BLaER1 treated with 17β-estradiol and CSF1 and Interleukin-3, amounts not matched to agents 10 nM and 100 nM (cell line): ENCODE results near the gene S100P.

Source experiments
- H3K27ac ChIP-seq, 11 experiments: shearing (Covaris generic); formaldehyde crosslinking; 2 replicates each; pipeline ENCODE4 v1.8.1; 2022
- H3K27me3 ChIP-seq, 11 experiments: shearing (Covaris generic); formaldehyde crosslinking; 2 replicates each; pipeline ENCODE4 v1.8.1; 2022
- H3K36me3 ChIP-seq, 11 experiments: shearing (Covaris generic); formaldehyde crosslinking; 2 replicates each; pipeline ENCODE4 v1.8.1; 2022
- H3K4me1 ChIP-seq, 10 experiments: shearing (Covaris generic); formaldehyde crosslinking; 2 replicates each; pipeline ENCODE4 v1.8.1; 2022
- H3K4me2 ChIP-seq, 11 experiments: shearing (Covaris generic); formaldehyde crosslinking; 2 replicates each; pipeline ENCODE4 v1.8.1; 2022
- H3K4me3 ChIP-seq, 10 experiments: shearing (Covaris generic); formaldehyde crosslinking; 2 replicates each; pipeline ENCODE4 v1.8.1; 2022
- H3K9ac ChIP-seq, 11 experiments: shearing (Covaris generic); formaldehyde crosslinking; 2 replicates each; pipeline ENCODE4 v1.8.1; 2022
- H3K9me3 ChIP-seq, 11 experiments: shearing (Covaris generic); formaldehyde crosslinking; replicated peaks in 1 of 11; 2 replicates each; pipeline ENCODE4 v1.8.1; 2022
- H4K20me1 ChIP-seq, 11 experiments: shearing (Covaris generic); formaldehyde crosslinking; 2 replicates each; pipeline ENCODE4 v1.8.1; 2022
- Cebpa-rat ChIP-seq, 11 experiments: shearing (Covaris generic); IDR thresholded peaks; 2 replicates each; pipeline ENCODE4 v1.8.1; 2022

S100P gene

GRCh38 chr4:6688879-6689505, 4.7 kb upstream of the S100P start:
- peaks cover 51 to 65% (median 63%) of the 10 kb centered on the region in 10 experiments for H3K4me1 ChIP-seq
- no peaks in the 10 kb centered on the region for H3K36me3 ChIP-seq
- no peak for TF ChIP-seq Cebpa-rat (IDR thresholded peaks at IDR 0.05)
- H3K9me3 ChIP-seq = peaks cover 0 to 5% (median 0%) of the 10 kb centered on the region in 11 experiments; a peak in 2 of 22 replicates
- H3K27ac ChIP-seq = peak overlapping the region in 10 of 11 experiments; percentile 7 to 82 (median 68); a peak in 19 of 22 replicates
- H3K4me2 ChIP-seq = peak overlapping the region; percentile 72 to 92 (median 88)
- peak overlapping the region in 4 of 10 experiments; percentile 19 to 40 (median 22); a peak in 4 of 20 replicates for H3K4me3 ChIP-seq
- H4K20me1 ChIP-seq = peaks cover 0 to 11% (median 0%) of the 10 kb centered on the region in 11 experiments; a peak in 3 of 22 replicates
- H3K9ac ChIP-seq = peak overlapping the region in 10 of 11 experiments; percentile 6 to 72 (median 62); a peak in 18 of 22 replicates
- H3K27me3 ChIP-seq = no peaks in the 10 kb centered on the region

- H3K9ac ChIP-seq = peak overlapping the region in 10 of 11 experiments; percentile 6 to 72 (median 62); a peak in 17 of 22 replicates
- H3K36me3 ChIP-seq = no peaks in the 10 kb centered on the region
- H4K20me1 ChIP-seq = peaks cover 0 to 11% (median 0%) of the 10 kb centered on the region in 11 experiments; a peak in 3 of 22 replicates
- H3K27me3 ChIP-seq = no peaks in the 10 kb centered on the region
- peaks cover 0 to 5% (median 0%) of the 10 kb centered on the region in 11 experiments; a peak in 2 of 22 replicates for H3K9me3 ChIP-seq
- peak overlapping the region; percentile 72 to 92 (median 88) for H3K4me2 ChIP-seq
- peak overlapping the region in 10 of 11 experiments; percentile 7 to 82 (median 68); a peak in 19 of 22 replicates for H3K27ac ChIP-seq
- peak overlapping the region in 4 of 10 experiments; percentile 19 to 40 (median 22); a peak in 3 of 20 replicates for H3K4me3 ChIP-seq
- H3K4me1 ChIP-seq = peaks cover 56 to 70% (median 68%) of the 10 kb centered on the region in 10 experiments
- no peak for TF ChIP-seq Cebpa-rat (IDR thresholded peaks at IDR 0.05)
These were observed 4.1 kb upstream of the S100P start for GRCh38 chr4:6689506-6689960.

GRCh38 chr4:6692379-6692778, 1.3 kb upstream of the S100P start:
- Histone ChIP-seq H3K36me3 (no peaks in the 10 kb centered on the region), H3K9me3 (no peaks in the 10 kb centered on the region; a peak in 1 of 22 replicates), H3K27ac (peak overlapping the region in 9 of 11 experiments; percentile 67 to 83 (median 73); a peak in 16 of 22 replicates), H3K9ac (peak overlapping the region in 5 of 11 experiments; percentile 2 to 57 (median 24); a peak in 5 of 22 replicates), H3K4me2 (peak overlapping the region; percentile 73 to 89 (median 82); a peak in 16 of 22 replicates), H3K4me1 (peaks cover 85 to 98% (median 95%) of the 10 kb centered on the region in 10 experiments), H4K20me1 (peaks cover 0 to 11% (median 0%) of the 10 kb centered on the region in 11 experiments; a peak in 4 of 22 replicates), H3K4me3 (no peak overlapping the region), H3K27me3 (no peaks in the 10 kb centered on the region)
- TF ChIP-seq Cebpa-rat (IDR thresholded peaks at IDR 0.05) = no peak

GRCh38 chr4:6692806-6693205, 872 bp upstream of the S100P start:
- H4K20me1 ChIP-seq = peaks cover 0 to 11% (median 0%) of the 10 kb centered on the region in 11 experiments; a peak in 4 of 22 replicates
- no peak overlapping the region for H3K4me3 ChIP-seq
- no peaks in the 10 kb centered on the region for H3K9me3 ChIP-seq
- TF ChIP-seq Cebpa-rat (IDR thresholded peaks at IDR 0.05) = no peak
- H3K9ac ChIP-seq = peak overlapping the region in 7 of 11 experiments; percentile 2 to 57 (median 24); a peak in 8 of 22 replicates
- no peaks in the 10 kb centered on the region for H3K36me3 ChIP-seq
- H3K4me2 ChIP-seq = peak overlapping the region; percentile 73 to 89 (median 82)
- H3K4me1 ChIP-seq = peaks cover 86 to 98% (median 94%) of the 10 kb centered on the region in 10 experiments
- peak overlapping the region in 9 of 11 experiments; percentile 67 to 83 (median 73); a peak in 18 of 22 replicates for H3K27ac ChIP-seq
- no peaks in the 10 kb centered on the region for H3K27me3 ChIP-seq

GRCh38 chr4:6694177-6694901, 661 bp downstream of the S100P start:
- peaks cover 71 to 86% (median 83%) of the 10 kb centered on the region in 10 experiments for H3K4me1 ChIP-seq
- H3K4me3 ChIP-seq = peak overlapping the region in 3 of 10 experiments; percentile 19 to 52 (median 22); a peak in 3 of 20 replicates
- TF ChIP-seq Cebpa-rat (IDR thresholded peaks at IDR 0.05) = no peak
- H3K36me3 ChIP-seq = peaks cover 0 to 6% (median 0%) of the 10 kb centered on the region in 11 experiments; a peak in 3 of 22 replicates
- peaks cover 0 to 10% (median 0%) of the 10 kb centered on the region in 11 experiments; a peak in 4 of 22 replicates for H4K20me1 ChIP-seq
- H3K4me2 ChIP-seq = peak overlapping the region; percentile 73 to 89 (median 82)
- H3K27ac ChIP-seq = peak overlapping the region; percentile 32 to 83 (median 73); a peak in 20 of 22 replicates
- peak overlapping the region in 10 of 11 experiments; percentile 19 to 57 (median 46); a peak in 17 of 22 replicates for H3K9ac ChIP-seq
- H3K9me3 ChIP-seq = no peaks in the 10 kb centered on the region
- no peaks in the 10 kb centered on the region for H3K27me3 ChIP-seq

- H3K9me3 ChIP-seq = no peaks in the 10 kb centered on the region
- peak overlapping the region; percentile 73 to 89 (median 82) for H3K4me2 ChIP-seq
- peak overlapping the region; percentile 21 to 72 (median 62); a peak in 19 of 22 replicates for H3K9ac ChIP-seq
- H3K4me3 ChIP-seq = peak overlapping the region in 1 of 10 experiments; percentile 4; a peak in 1 of 20 replicates
- peaks cover 55 to 77% (median 74%) of the 10 kb centered on the region in 10 experiments for H3K4me1 ChIP-seq
- TF ChIP-seq Cebpa-rat (IDR thresholded peaks at IDR 0.05) = peak in 6 of 11 experiments; percentile 14 to 59 (median 42); a peak in 6 of 22 replicates
- peaks cover 0 to 10% (median 0%) of the 10 kb centered on the region in 11 experiments; a peak in 3 of 22 replicates for H4K20me1 ChIP-seq
- H3K27ac ChIP-seq = peak overlapping the region; percentile 36 to 83 (median 72); a peak in 20 of 22 replicates
- peaks cover 0 to 21% (median 9%) of the 10 kb centered on the region in 11 experiments; a peak in 11 of 22 replicates for H3K36me3 ChIP-seq
- H3K27me3 ChIP-seq = no peaks in the 10 kb centered on the region
These were observed 2.3 kb downstream of the S100P start for GRCh38 chr4:6695660-6696610.

- Histone ChIP-seq H3K27ac (peak overlapping the region in 9 of 11 experiments; percentile 62 to 83 (median 73); a peak in 19 of 22 replicates), H3K27me3 (no peaks in the 10 kb centered on the region), H3K9me3 (no peaks in the 10 kb centered on the region), H4K20me1 (peaks cover 0 to 10% (median 3%) of the 10 kb centered on the region in 11 experiments; a peak in 6 of 22 replicates), H3K4me1 (peaks cover 51 to 71% (median 67%) of the 10 kb centered on the region in 10 experiments), H3K9ac (peak overlapping the region in 10 of 11 experiments; percentile 30 to 72 (median 62); a peak in 18 of 22 replicates), H3K4me3 (peak overlapping the region in 1 of 10 experiments; percentile 2; a peak in 1 of 20 replicates), H3K4me2 (peak overlapping the region; percentile 73 to 89 (median 82)), H3K36me3 (peaks cover 5 to 25% (median 13%) of the 10 kb centered on the region in 11 experiments)
- no peak for TF ChIP-seq Cebpa-rat (IDR thresholded peaks at IDR 0.05)
These were observed 2.9 kb downstream of the S100P start for GRCh38 chr4:6696611-6697010.
